Measurements from ENCODE around the gene APLP1. TPM values are rescaled to one million over a fixed set of nuclear protein-coding genes. Genes with fewer than 3 reads are reported as not detected.
A peak's percentile ranks its signal among the peaks of the same experiment; 100 is the strongest.

APLP1 gene
- total RNA-seq, 1 experiment from 2014 or later: 36.9 TPM

DNA sequence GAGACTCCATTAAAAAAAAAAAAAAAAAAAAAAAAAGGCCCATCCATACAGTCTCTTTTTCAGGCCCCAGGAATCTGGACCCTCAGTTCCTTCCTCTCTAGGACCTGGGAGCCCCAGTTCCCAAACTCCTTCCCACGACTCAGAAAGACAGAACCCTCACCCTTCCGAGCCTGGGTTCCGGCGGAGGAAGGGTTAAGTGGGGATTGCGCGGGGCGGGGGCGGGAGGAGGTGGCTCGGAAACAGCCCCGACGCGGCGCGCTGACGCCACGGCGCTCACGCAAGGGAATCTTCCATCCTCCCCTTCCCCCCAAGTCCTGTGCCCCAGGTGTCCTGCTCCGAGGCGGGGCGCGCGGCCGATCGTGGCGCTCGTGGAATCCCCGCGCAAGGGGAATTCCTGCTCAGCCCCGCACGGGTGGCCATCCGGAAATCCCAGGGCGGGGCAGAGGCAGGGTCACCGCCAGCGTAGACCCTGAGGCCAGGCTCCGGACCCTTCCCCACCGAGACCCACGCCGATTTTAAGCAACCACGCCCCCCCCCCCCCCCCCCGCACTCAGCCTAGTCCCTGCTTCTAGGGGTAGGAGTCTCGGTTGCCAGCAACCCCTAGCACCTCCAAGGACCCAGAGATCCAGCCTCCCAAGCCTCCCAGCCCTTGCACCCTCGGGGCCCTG lies 31.3 kb downstream of the APLP1 start:
- H4K91ac ChIP-seq (ENCODE audit: insufficient read length, low read depth, low read length): no peak overlapping the region
- Mint-ChIP-seq H3K27ac (peak overlapping the region in 2 of 3 experiments; percentile 84 to 95; a peak in 3 of 7 replicates), H3K36me3 (ENCODE audit: insufficient read depth in 1 of 3, low read depth in 3 of 3) (peaks cover 9 to 33% (median 27%) of the 10 kb centered on the region in 3 experiments; a peak in 6 of 7 replicates), H3K4me3 (peak overlapping the region; percentile 90 to 99), H3K4me1 (peaks cover 17 to 35% of the 10 kb centered on the region in 2 experiments), H3K9me3 (no peaks in the 10 kb centered on the region; a peak in 1 of 5 replicates), H3K27me3 (ENCODE audit: low read depth) (peaks cover 12% of the 10 kb centered on the region)
- no peaks in the 10 kb centered on the region for H3K9me3 ChIP-seq (ENCODE audit: control insufficient read depth, low read depth, low read length)
- no peak overlapping the region for H3K56ac ChIP-seq (ENCODE audit: insufficient read length, low read depth, low read length)
- H2BK20ac ChIP-seq (ENCODE audit: low read depth, low read length, poor library complexity, severe bottlenecking): no peak overlapping the region
- no peaks in the 10 kb centered on the region for H3K79me2 ChIP-seq (ENCODE audit: insufficient read depth, low read length)
- H3K27ac ChIP-seq (ENCODE audit: insufficient read length, low read depth, low read length): no peak overlapping the region
- H2BK15ac ChIP-seq (ENCODE audit: low read depth, low read length): no peak overlapping the region
- WGBS (ENCODE audit: extremely low coverage, insufficient read length, low lambda C conversion rate): no CpG with 5 or more reads among the region's 43 CpGs
- peaks cover 3% of the 10 kb centered on the region for H3K79me1 ChIP-seq (ENCODE audit: insufficient read depth, low read depth, low read length, poor library complexity, severe bottlenecking)
- H2BK12ac ChIP-seq (ENCODE audit: insufficient read length, low read depth, low read length): no peak overlapping the region
- peaks cover 5% of the 10 kb centered on the region; the same call in 1 of the 2 replicates for H3K4me1 ChIP-seq (ENCODE audit: insufficient read depth, low read length)
- H3T11ph ChIP-seq (ENCODE audit: low read length): no peak overlapping the region
- H4K8ac ChIP-seq (replicated peaks; ENCODE audit: insufficient read length, low read depth, low read length): no peak overlapping the region
- H3K27me3 ChIP-seq (ENCODE audit: insufficient read depth, low read length): no peaks in the 10 kb centered on the region
- TF ChIP-seq, protein P1, sequence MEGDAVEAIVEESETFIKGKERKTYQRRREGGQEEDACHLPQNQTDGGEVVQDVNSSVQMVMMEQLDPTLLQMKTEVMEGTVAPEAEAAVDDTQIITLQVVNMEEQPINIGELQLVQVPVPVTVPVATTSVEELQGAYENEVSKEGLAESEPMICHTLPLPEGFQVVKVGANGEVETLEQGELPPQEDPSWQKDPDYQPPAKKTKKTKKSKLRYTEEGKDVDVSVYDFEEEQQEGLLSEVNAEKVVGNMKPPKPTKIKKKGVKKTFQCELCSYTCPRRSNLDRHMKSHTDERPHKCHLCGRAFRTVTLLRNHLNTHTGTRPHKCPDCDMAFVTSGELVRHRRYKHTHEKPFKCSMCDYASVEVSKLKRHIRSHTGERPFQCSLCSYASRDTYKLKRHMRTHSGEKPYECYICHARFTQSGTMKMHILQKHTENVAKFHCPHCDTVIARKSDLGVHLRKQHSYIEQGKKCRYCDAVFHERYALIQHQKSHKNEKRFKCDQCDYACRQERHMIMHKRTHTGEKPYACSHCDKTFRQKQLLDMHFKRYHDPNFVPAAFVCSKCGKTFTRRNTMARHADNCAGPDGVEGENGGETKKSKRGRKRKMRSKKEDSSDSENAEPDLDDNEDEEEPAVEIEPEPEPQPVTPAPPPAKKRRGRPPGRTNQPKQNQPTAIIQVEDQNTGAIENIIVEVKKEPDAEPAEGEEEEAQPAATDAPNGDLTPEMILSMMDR (conservative IDR thresholded peaks at IDR 0.05): no peak
- peak overlapping the region; percentile 78 for H3K4me2 ChIP-seq (ENCODE audit: insufficient read depth, insufficient read length, low read length)
- no peak overlapping the region for H3K23ac ChIP-seq (ENCODE audit: insufficient read length, low read depth, low read length)
- no peak overlapping the region for H3K18ac ChIP-seq (ENCODE audit: insufficient read length, low read depth, low read length)
- no peak overlapping the region for H3K4ac ChIP-seq (ENCODE audit: low read depth, low read length)
- H3K9ac ChIP-seq (ENCODE audit: extremely low read depth, insufficient read length, low read length): peak overlapping the region; percentile 49
- H4K5ac ChIP-seq (ENCODE audit: insufficient read length, low read depth, low read length): no peak overlapping the region
- no peak overlapping the region for H2AFZ ChIP-seq (ENCODE audit: low read length)
- peaks cover 10% of the 10 kb centered on the region for H3K23me2 ChIP-seq (ENCODE audit: insufficient read length, low read depth, low read length, poor library complexity, severe bottlenecking)
- H2AK5ac ChIP-seq (ENCODE audit: insufficient read length, low read length): no peak overlapping the region
- no peaks in the 10 kb centered on the region for H4K20me1 ChIP-seq (ENCODE audit: control insufficient read depth, insufficient read depth, insufficient read length)
- peak overlapping the region; percentile 62; the same call in 1 of the 2 replicates for H3K14ac ChIP-seq (ENCODE audit: insufficient read depth, low read length)
- H2BK5ac ChIP-seq (ENCODE audit: insufficient read length, low read length): no peak overlapping the region
- no peak overlapping the region for H2BK120ac ChIP-seq (ENCODE audit: low read depth, low read length, poor library complexity, severe bottlenecking)
- peak; percentile 65 for DNase-seq
